ENCODE measurements around the gene BPIFB1.

GRCh38 chr20:33290852-33291251, 7.8 kb downstream of the BPIFB1 start:
- no peak for TF ChIP-seq PBX3 (CRISPR knock-in tag; IDR thresholded peaks at IDR 0.05)
- no peak for TF ChIP-seq ZNF510 (tag by site-specific recombination; IDR thresholded peaks at IDR 0.05; ENCODE audit: insufficient replicate concordance)
- no peak for TF ChIP-seq CTCF (tag by site-specific recombination; IDR thresholded peaks at IDR 0.05)
- TF ChIP-seq ZNF777 (tag by site-specific recombination; IDR thresholded peaks at IDR 0.05; ENCODE audit: borderline replicate concordance), result no peak
- no peak for TF ChIP-seq REST (tag by site-specific recombination; IDR thresholded peaks at IDR 0.05)
- TF ChIP-seq KLF9 (tag by site-specific recombination; IDR thresholded peaks at IDR 0.05; ENCODE audit: low read depth), result no peak
- TF ChIP-seq BCL6B (tag by site-specific recombination; IDR thresholded peaks at IDR 0.05), result no peak
- no peak for TF ChIP-seq ZNF24 (tag by site-specific recombination; IDR thresholded peaks at IDR 0.05)
- TF ChIP-seq ZNF639 (tag by site-specific recombination; IDR thresholded peaks at IDR 0.05), result no peak
- no peak for TF ChIP-seq ZNF423 (tag by site-specific recombination; IDR thresholded peaks at IDR 0.05)
- TF ChIP-seq ZNF558 (tag by site-specific recombination; IDR thresholded peaks at IDR 0.05), result no peak
- no peak for TF ChIP-seq HIC1 (tag by site-specific recombination; IDR thresholded peaks at IDR 0.05)
- TF ChIP-seq BCL11A (tag by site-specific recombination; IDR thresholded peaks at IDR 0.05; ENCODE audit: low read depth), result no peak
- no peak for TF ChIP-seq ELK4 (IDR thresholded peaks at IDR 0.05; ENCODE audit: borderline replicate concordance, low read depth, low read length)
